ENCODE measurements around the gene KCNJ15.

The KCNJ15 gene

DNA sequence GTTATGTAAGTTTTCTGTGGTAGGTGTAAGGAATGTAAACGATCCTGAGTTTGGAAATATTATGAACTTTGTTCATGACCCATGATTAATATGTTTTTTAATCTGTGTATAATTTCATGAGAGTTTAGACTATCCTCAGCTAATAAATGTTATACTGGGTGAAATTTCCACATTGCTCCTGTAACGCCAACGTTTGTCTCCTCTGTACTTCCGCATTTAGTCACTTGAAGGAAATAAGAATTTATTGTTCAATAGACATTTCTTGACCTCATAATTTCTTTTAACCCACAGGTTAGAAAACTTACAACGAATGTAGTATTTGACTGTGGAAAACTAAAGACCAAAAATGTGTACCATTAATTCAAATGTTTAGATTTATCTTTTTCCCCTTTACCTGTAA, 876 bp downstream of the KCNJ15 start:
- H3K4me3 ChIP-seq (ENCODE audit: low read depth in 1 of 2, low read length in 2 of 2), result no peak overlapping the region
- H3K4me1 ChIP-seq (ENCODE audit: control insufficient read depth in 1 of 2, insufficient read depth in 2 of 2, low read length in 2 of 2), result no peaks in the 10 kb centered on the region
- H3K36me3 ChIP-seq (ENCODE audit: control insufficient read depth in 1 of 2, insufficient read depth in 2 of 2, low read length in 2 of 2), result no peaks in the 10 kb centered on the region
- peaks cover 0 to 4% of the 10 kb centered on the region in 2 donors for H3K27me3 ChIP-seq (ENCODE audit: control insufficient read depth in 1 of 2, insufficient read depth in 2 of 2, low read length in 2 of 2)
- H3K9ac ChIP-seq (ENCODE audit: low read depth in 1 of 2, low read length in 2 of 2), result no peak overlapping the region
- no peak overlapping the region for H3K27ac ChIP-seq (ENCODE audit: low read depth, low read length)
- no peaks in the 10 kb centered on the region for H3K9me3 ChIP-seq (ENCODE audit: control insufficient read depth in 1 of 2, low read length in 2 of 2)

DNA sequence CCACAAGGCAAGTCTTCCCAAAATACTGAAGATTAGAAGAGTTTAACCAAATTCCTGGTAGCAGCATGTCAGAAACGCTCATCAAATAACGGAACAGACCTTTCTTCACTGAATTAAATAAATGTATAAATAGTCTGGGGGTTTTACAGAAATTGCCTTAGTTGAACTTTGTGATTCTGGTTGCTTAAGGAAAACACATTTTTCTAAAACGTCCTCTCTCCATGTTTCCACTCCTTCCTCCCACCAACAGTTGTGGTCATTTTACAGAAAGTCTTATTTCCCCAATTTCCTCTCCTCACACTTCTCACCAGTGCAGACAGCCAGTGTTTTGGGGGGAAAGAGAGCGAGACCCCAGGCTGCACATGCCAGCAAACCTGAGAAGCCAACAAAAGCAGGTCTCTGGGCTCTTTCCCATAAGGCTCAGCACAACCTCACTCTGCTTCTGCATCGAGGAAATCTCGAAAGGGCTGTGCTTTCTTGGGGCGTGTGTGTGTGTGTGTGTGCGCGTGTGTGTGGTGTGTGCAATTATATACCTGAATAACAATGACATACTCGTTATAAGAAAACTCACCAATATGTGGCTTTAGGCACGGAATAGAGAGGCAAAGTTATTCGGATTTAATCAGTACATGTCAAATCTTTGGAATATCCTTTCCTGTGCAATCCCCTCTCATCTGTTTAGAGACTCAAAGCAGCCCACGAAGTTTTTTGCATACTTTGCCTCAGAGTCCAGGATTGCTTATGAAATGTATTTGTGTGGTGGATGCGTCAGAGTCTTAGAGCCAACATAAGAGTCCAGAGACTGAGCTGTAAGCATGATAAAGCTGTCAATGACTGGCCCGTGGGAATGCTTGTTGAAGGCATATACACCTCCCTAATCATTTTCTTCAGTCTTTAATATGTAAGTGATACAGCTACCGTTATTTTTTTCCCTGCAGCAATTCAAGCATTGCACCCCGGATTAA, 2.0 kb downstream of the KCNJ15 start:
- H3K4me3 ChIP-seq (ENCODE audit: low read depth in 1 of 2, low read length in 2 of 2), result no peak overlapping the region

DNA sequence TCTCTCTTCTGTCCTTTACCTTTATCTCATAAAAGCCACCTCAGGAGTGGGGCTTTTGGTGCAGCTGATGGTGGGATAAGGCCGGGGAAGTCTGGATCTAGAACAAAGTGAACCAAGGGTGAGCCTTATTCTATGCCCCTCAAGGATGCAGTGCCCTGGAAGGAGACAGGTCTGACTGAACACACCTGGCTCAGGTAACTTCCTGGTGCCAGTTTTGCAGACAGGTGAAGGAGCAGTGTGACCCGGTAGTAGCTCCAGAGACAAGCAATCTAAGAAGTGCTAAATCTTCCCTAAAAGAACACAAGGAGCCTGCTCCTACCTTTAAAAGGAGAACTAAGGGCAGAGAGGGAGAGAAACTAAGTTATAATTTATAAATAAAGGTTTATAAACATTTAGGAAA, 2.9 kb downstream of the KCNJ15 start:
- Histone ChIP-seq H3K4me3 (ENCODE audit: low read depth in 1 of 2, low read length in 2 of 2) (no peak overlapping the region), H3K9ac (ENCODE audit: low read depth in 1 of 2, low read length in 2 of 2) (no peak overlapping the region), H3K4me1 (ENCODE audit: control insufficient read depth in 1 of 2, insufficient read depth in 2 of 2, low read length in 2 of 2) (no peaks in the 10 kb centered on the region), H3K27me3 (ENCODE audit: control insufficient read depth in 1 of 2, insufficient read depth in 2 of 2, low read length in 2 of 2) (no peaks in the 10 kb centered on the region), H3K27ac (ENCODE audit: low read depth, low read length) (no peak overlapping the region), H3K36me3 (ENCODE audit: control insufficient read depth in 1 of 2, insufficient read depth in 2 of 2, low read length in 2 of 2) (no peaks in the 10 kb centered on the region), H3K9me3 (ENCODE audit: control insufficient read depth in 1 of 2, low read length in 2 of 2) (no peaks in the 10 kb centered on the region)

More for the DNA sequence above, 2.0 kb downstream of the KCNJ15 start:
- Histone ChIP-seq H3K36me3 (ENCODE audit: control insufficient read depth in 1 of 2, insufficient read depth in 2 of 2, low read length in 2 of 2) (no peaks in the 10 kb centered on the region), H3K4me1 (ENCODE audit: control insufficient read depth in 1 of 2, insufficient read depth in 2 of 2, low read length in 2 of 2) (no peaks in the 10 kb centered on the region), H3K27me3 (ENCODE audit: control insufficient read depth in 1 of 2, insufficient read depth in 2 of 2, low read length in 2 of 2) (peaks cover 0 to 4% of the 10 kb centered on the region in 2 donors), H3K9ac (ENCODE audit: low read depth in 1 of 2, low read length in 2 of 2) (no peak overlapping the region), H3K27ac (ENCODE audit: low read depth, low read length) (no peak overlapping the region), H3K9me3 (ENCODE audit: control insufficient read depth in 1 of 2, low read length in 2 of 2) (no peaks in the 10 kb centered on the region)

DNA sequence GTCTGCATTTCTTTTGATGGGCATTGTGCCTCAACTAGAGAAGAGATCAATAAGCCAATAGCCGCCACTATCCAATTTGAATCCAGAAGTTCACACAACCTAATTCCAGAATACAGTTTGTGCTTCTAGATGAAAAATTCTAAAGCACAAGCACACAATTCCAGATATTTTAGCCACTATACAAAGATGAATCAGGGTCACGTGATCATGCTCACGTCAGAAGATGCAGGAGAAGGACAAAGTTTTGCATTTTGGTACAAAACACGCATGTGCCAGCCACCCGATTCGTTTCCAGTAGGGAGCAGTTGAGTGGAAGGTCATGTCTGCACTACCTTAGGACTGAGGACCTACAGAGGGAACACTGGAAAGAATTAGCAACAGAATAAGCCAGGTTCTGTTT, 3.6 kb downstream of the KCNJ15 start:
- Histone ChIP-seq H3K9me3 (ENCODE audit: control insufficient read depth in 1 of 2, low read length in 2 of 2) (no peaks in the 10 kb centered on the region), H3K4me3 (ENCODE audit: low read depth in 1 of 2, low read length in 2 of 2) (no peak overlapping the region), H3K27me3 (ENCODE audit: control insufficient read depth in 1 of 2, insufficient read depth in 2 of 2, low read length in 2 of 2) (no peaks in the 10 kb centered on the region), H3K9ac (ENCODE audit: low read depth in 1 of 2, low read length in 2 of 2) (no peak overlapping the region), H3K36me3 (ENCODE audit: control insufficient read depth in 1 of 2, insufficient read depth in 2 of 2, low read length in 2 of 2) (no peaks in the 10 kb centered on the region), H3K4me1 (ENCODE audit: control insufficient read depth in 1 of 2, insufficient read depth in 2 of 2, low read length in 2 of 2) (no peaks in the 10 kb centered on the region), H3K27ac (ENCODE audit: low read depth, low read length) (no peak overlapping the region)

DNA sequence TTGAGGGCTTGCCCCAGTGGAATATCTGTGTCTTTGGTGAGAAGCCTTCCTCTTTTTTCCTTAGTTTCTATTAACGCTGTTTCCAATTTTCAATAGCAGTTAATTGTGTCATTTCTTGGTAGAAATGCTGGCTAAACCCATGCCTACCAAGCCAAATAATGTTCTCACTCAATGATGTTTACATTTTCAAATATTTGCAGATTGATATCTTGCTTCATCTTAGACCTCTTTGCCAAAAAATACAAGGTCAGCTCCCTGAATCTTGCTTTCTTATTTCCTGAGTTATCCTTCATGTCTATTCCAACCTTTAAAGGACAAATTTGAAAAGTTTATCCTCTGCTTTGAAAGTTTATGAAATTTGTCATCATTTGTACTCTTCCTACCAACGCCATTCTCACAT, 5.1 kb downstream of the KCNJ15 start:
- no peaks in the 10 kb centered on the region for H3K9me3 ChIP-seq (ENCODE audit: control insufficient read depth in 1 of 2, low read length in 2 of 2)
- no peaks in the 10 kb centered on the region for H3K4me1 ChIP-seq (ENCODE audit: control insufficient read depth in 1 of 2, insufficient read depth in 2 of 2, low read length in 2 of 2)
- no peak overlapping the region for H3K9ac ChIP-seq (ENCODE audit: low read depth in 1 of 2, low read length in 2 of 2)
- H3K27ac ChIP-seq (ENCODE audit: low read depth, low read length), result no peak overlapping the region
- no peak overlapping the region for H3K4me3 ChIP-seq (ENCODE audit: low read depth in 1 of 2, low read length in 2 of 2)
- H3K36me3 ChIP-seq (ENCODE audit: control insufficient read depth in 1 of 2, insufficient read depth in 2 of 2, low read length in 2 of 2), result no peaks in the 10 kb centered on the region
- H3K27me3 ChIP-seq (ENCODE audit: control insufficient read depth in 1 of 2, insufficient read depth in 2 of 2, low read length in 2 of 2), result no peaks in the 10 kb centered on the region

DNA sequence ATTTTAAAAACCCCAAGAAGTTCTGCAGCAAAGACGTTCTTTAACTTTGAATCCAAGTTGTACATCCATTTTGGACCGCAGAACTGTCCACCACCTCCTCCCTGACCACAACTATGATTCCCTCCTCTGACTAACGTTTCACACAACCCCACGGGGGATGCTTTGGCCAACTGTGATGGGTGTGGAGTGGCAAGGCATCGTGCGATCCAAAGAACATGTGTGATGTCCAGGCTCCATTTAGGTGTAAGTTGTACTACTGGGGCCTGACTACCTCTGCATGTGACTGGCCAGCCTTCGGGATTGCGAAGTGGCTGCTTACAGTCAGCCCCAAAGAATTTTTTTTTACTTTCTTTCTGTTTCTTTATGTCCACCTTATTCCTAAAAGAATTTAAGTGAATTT, 6.7 kb downstream of the KCNJ15 start:
- no peaks in the 10 kb centered on the region for H3K9me3 ChIP-seq (ENCODE audit: control insufficient read depth in 1 of 2, low read length in 2 of 2)
- no peak overlapping the region for H3K9ac ChIP-seq (ENCODE audit: low read depth in 1 of 2, low read length in 2 of 2)
- peaks cover 0 to 1% of the 10 kb centered on the region in 2 donors for H3K4me1 ChIP-seq (ENCODE audit: control insufficient read depth in 1 of 2, insufficient read depth in 2 of 2, low read length in 2 of 2)
- no peaks in the 10 kb centered on the region for H3K36me3 ChIP-seq (ENCODE audit: control insufficient read depth in 1 of 2, insufficient read depth in 2 of 2, low read length in 2 of 2)
- H3K27ac ChIP-seq (ENCODE audit: low read depth, low read length), result no peak overlapping the region
- H3K4me3 ChIP-seq (ENCODE audit: low read depth in 1 of 2, low read length in 2 of 2), result no peak overlapping the region
- no peaks in the 10 kb centered on the region for H3K27me3 ChIP-seq (ENCODE audit: control insufficient read depth in 1 of 2, insufficient read depth in 2 of 2, low read length in 2 of 2)

DNA sequence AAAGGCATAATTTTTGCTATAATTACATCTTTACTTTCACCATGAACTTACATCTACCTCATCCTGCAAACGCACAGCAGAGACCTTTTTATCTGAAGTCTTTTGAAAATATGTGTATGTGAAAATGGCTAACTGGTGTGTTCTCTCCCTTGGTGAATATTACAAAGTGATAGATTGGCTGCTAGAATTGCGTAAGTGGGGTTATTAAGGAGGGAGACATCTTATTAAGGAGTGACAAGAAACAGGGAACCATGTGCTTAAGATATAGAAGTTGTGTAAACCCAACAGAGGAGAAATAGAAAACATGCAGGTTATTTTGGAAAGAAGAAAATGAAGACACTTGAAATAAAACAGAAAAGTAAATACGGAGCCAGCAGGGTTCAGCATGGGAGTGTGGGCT, 7.8 kb downstream of the KCNJ15 start:
- no peaks in the 10 kb centered on the region for H3K9me3 ChIP-seq (ENCODE audit: control insufficient read depth in 1 of 2, low read length in 2 of 2)
- no peak overlapping the region for H3K9ac ChIP-seq (ENCODE audit: low read depth in 1 of 2, low read length in 2 of 2)
- H3K4me3 ChIP-seq (ENCODE audit: low read depth in 1 of 2, low read length in 2 of 2), result no peak overlapping the region
- peaks cover 0 to 6% of the 10 kb centered on the region in 2 donors for H3K4me1 ChIP-seq (ENCODE audit: control insufficient read depth in 1 of 2, insufficient read depth in 2 of 2, low read length in 2 of 2)
- H3K27me3 ChIP-seq (ENCODE audit: control insufficient read depth in 1 of 2, insufficient read depth in 2 of 2, low read length in 2 of 2), result no peaks in the 10 kb centered on the region
- no peaks in the 10 kb centered on the region for H3K36me3 ChIP-seq (ENCODE audit: control insufficient read depth in 1 of 2, insufficient read depth in 2 of 2, low read length in 2 of 2)
- H3K27ac ChIP-seq (ENCODE audit: low read depth, low read length), result no peak overlapping the region

DNA sequence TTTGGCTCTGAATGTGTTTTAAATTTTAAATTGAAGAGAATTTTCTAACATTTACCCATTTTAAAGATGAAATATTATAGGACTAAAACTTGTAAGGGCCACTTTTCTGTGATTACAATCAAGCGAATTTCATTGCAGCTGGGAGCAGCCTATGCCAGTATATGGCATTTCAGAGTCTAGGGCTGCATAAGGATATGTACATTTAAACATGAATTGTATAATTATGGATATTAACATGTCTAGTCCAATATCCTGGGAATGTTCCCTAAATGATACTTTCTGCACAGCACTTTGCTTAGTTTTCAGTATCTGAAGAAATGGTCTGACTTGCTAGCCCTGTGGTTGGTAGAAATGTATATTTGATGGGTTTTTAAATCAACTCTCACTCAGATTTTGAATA, 8.4 kb downstream of the KCNJ15 start:
- H3K36me3 ChIP-seq (ENCODE audit: control insufficient read depth in 1 of 2, insufficient read depth in 2 of 2, low read length in 2 of 2), result no peaks in the 10 kb centered on the region
- H3K27ac ChIP-seq (ENCODE audit: low read depth, low read length), result no peak overlapping the region
- no peak overlapping the region for H3K4me3 ChIP-seq (ENCODE audit: low read depth in 1 of 2, low read length in 2 of 2)
- H3K9ac ChIP-seq (ENCODE audit: low read depth in 1 of 2, low read length in 2 of 2), result no peak overlapping the region
- H3K27me3 ChIP-seq (ENCODE audit: control insufficient read depth in 1 of 2, insufficient read depth in 2 of 2, low read length in 2 of 2), result no peaks in the 10 kb centered on the region
- H3K9me3 ChIP-seq (ENCODE audit: control insufficient read depth in 1 of 2, low read length in 2 of 2), result no peaks in the 10 kb centered on the region
- peaks cover 0 to 6% of the 10 kb centered on the region in 2 donors for H3K4me1 ChIP-seq (ENCODE audit: control insufficient read depth in 1 of 2, insufficient read depth in 2 of 2, low read length in 2 of 2)

DNA sequence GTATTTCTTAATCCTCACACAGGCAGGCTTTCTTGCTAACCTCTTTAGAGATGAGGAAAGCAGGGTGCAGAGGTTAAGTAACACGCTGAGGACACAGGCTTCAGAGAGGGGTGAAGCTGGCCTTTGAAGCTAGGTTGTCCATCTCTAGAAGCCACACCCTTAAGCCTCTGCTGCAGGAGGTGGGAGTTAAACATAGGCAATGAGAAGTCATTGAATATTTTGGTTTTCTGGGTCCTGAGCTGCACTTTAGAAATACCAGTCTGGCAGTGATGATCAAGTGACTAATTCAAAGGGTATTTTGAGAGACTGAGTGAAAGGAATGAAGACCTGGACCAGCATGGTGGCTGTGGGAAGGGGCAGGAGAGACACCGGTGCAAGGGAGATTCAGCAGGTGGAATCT, 9.9 kb downstream of the KCNJ15 start:
- no peaks in the 10 kb centered on the region for H3K36me3 ChIP-seq (ENCODE audit: control insufficient read depth in 1 of 2, insufficient read depth in 2 of 2, low read length in 2 of 2)
- no peak overlapping the region for H3K9ac ChIP-seq (ENCODE audit: low read depth in 1 of 2, low read length in 2 of 2)
- no peak overlapping the region for H3K4me3 ChIP-seq (ENCODE audit: low read depth in 1 of 2, low read length in 2 of 2)
- H3K9me3 ChIP-seq (ENCODE audit: control insufficient read depth in 1 of 2, low read length in 2 of 2), result no peaks in the 10 kb centered on the region
- H3K27me3 ChIP-seq (ENCODE audit: control insufficient read depth in 1 of 2, insufficient read depth in 2 of 2, low read length in 2 of 2), result no peaks in the 10 kb centered on the region
- H3K4me1 ChIP-seq (ENCODE audit: control insufficient read depth in 1 of 2, insufficient read depth in 2 of 2, low read length in 2 of 2), result peaks cover 0 to 6% of the 10 kb centered on the region in 2 donors
- H3K27ac ChIP-seq (ENCODE audit: low read depth, low read length), result no peak overlapping the region

DNA sequence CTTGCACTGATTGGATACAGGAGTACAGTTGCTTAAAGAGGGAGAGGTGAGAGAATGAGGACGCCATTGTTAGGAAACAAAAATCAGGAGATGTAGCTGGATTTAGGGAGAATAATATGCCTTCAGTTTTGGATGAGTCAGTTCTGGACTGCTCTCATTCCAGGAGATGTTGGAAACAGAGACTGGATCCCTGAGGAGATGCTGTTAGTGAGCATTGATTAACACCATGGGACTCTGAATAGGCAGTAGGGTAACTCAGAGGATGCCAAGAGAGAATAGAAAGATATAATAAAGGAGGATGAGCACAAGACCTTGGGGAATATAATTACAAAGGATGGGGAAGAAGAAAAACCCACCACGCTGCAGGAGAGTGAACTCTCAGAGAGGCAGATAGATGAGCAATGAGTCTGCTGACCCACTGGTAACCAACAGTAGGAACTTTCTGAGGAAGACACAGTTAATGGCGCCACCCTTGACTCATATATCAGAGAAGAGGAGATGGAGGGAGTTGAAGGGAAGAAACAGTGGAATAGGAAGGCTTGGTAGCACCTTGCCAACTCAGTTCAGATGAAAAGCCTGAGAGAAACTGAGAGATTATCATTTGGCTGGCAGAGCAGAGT, 10.5 kb downstream of the KCNJ15 start:
- Histone ChIP-seq H3K27me3 (ENCODE audit: control insufficient read depth in 1 of 2, insufficient read depth in 2 of 2, low read length in 2 of 2) (no peaks in the 10 kb centered on the region), H3K9ac (ENCODE audit: low read depth in 1 of 2, low read length in 2 of 2) (no peak overlapping the region), H3K4me3 (ENCODE audit: low read depth in 1 of 2, low read length in 2 of 2) (no peak overlapping the region), H3K27ac (ENCODE audit: low read depth, low read length) (no peak overlapping the region), H3K4me1 (ENCODE audit: control insufficient read depth in 1 of 2, insufficient read depth in 2 of 2, low read length in 2 of 2) (peaks cover 0 to 6% of the 10 kb centered on the region in 2 donors), H3K36me3 (ENCODE audit: control insufficient read depth in 1 of 2, insufficient read depth in 2 of 2, low read length in 2 of 2) (no peaks in the 10 kb centered on the region), H3K9me3 (ENCODE audit: control insufficient read depth in 1 of 2, low read length in 2 of 2) (no peaks in the 10 kb centered on the region)
